Gastrocnemius medialis (tissue), 4 donors: ENCODE measurements around the gene AMPD2.

ENCODE experiments used
- CTCF ChIP-seq, 5 experiments: fragments of 450-650 bp in 3 of 5; fragments of 200-600 bp in 2 of 5; sonication (generic) in 2 of 5; IDR thresholded peaks in 4 of 5; conservative IDR thresholded peaks in 1 of 5; 1 replicate in 4 of 5; 2 replicates in 1 of 5; pipeline ENCODE4 v1.5.1; 2016 to 2019; ENCODE audit warnings: antibody characterized with exemption in 5 of 5, mild to moderate bottlenecking in 3 of 5, moderate library complexity in 3 of 5
- POLR2A ChIP-seq, 2 donors: fragments of 450-650 bp; IDR thresholded peaks; one replicate each; pipeline ENCODE4 v1.6.1; 2017; ENCODE audit warnings: antibody characterized with exemption in 2 of 2, mild to moderate bottlenecking in 2 of 2, moderate library complexity in 2 of 2

- no peak for TF ChIP-seq CTCF (IDR thresholded peaks at IDR 0.05 in 4 of 5, conservative IDR thresholded peaks at IDR 0.05 in 1 of 5)
- TF ChIP-seq POLR2A (IDR thresholded peaks at IDR 0.05), result no peak
Observed at GRCh38 chr1:109654519-109654918, 34.9 kb downstream of the AMPD2 start.
